CD4-positive, alpha-beta T cell treated with Interleukin-4 for 4 hours (primary cell): ENCODE measurements around the gene SHQ1.
A peak's percentile ranks its signal among the peaks of the same experiment; 100 is the strongest.
"Not testable (repeated sequence)": the region's sequence is repeated elsewhere in the genome, so short reads cannot be mapped to it uniquely, and the experiment has no call there.

Source experiments
- DNase-seq: peaks from one replicate; pipeline ENCODE4 v3.0.0-alpha.2; 2020

The SHQ1 gene

DNA sequence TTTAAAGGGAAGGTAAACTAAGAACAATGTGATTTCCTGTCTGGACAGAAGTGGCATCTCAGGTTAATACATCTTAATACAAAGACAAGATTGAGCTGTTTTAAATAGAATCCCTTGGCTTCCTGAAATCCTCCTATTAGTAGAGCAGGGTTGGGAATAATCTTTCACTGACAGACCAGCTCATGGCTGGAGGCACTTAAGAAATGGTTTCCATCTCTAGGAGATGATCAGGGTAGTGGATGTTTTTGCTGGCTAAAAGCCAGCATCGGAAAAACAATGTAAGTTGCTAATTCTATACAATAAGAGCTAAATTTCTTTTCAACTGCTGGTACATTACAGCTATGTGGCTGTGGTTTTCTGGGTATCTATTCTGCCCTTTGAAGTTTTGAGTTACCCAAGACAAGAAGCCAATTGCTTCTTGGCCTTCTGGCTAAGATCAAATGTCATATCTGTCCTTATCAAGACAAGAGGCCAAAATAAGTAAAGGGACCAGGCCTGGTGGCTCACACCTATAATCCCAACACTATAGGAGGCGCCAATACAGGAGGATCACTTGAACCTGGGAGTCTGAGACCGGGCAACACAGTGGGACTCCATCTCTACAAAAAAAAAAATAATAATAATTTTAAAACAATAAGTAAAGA is 49.6 kb downstream of the SHQ1 start:
- no peak for DNase-seq

DNA sequence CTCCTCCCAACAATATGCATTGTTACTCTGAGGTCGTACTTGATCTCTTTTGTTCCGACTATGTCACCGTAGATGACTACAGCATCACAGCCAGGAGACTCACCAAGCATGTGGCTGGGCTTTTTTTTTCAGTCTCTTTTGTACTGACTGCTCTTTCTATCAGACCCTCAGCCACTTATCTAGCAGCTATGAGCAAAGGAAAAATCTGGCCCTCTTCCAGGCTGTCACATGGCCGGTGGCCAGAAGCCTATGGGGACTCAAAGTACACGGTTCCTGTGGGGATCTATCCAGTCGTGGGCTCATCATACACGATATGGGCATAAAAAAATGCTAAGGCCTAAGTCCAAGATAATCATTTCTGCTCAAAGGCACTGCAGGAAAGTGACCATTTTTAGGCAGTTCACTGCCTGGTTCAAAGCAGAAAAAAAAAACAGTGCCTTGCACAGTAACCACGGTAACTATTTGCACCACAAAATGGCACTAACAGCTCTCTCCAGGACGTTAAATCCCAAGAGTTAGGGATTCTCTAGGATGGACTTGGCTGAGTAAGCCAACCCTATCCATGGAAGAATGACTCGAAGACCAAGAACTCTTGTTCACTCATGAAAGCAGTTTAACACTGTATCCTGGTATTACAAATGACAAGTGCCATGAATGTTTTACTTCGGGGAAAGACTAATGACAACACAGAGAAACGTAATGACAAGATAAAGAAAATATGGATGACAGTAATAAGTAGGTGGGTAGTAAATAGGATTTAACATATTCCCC is 50.3 kb downstream of the SHQ1 start:
- DNase-seq: no peak

DNA sequence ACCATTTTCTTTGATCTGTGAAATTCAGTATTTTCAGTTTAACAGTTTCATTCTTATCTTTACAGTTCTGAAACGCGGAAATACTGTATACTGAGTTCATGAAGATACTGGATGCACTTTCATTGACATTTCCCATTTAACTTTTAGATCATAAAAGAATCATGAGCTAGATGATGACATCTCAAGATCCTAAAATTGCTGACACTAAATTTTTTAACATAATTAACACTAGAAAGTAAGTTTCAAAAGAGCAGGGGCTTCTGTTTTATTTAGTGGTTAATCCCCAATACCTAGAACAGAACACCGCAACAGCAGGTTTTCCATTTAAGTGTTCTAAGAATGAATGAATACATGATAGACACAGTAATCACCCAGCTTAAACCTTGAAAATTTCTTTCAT is 54.2 kb downstream of the SHQ1 start:
- DNase-seq: no peak

DNA sequence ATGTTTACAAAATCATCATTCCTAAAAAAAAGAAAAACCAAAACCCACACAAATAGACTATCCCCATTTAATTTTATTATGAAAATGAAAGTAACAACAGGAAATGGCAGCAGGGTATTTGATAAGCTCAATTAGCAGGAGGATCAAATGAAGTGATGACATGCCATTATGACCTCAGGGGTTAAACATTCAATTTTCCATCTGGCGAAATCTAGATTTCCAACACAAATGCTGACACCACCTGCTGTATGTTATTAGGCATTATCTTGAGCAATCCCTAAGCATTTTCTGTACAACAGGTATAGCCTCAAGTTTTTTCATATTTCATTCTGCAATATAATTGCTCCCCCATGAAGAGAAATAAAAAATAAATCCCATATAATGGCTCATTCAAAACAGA is 57.1 kb downstream of the SHQ1 start:
- no peak for DNase-seq

DNA sequence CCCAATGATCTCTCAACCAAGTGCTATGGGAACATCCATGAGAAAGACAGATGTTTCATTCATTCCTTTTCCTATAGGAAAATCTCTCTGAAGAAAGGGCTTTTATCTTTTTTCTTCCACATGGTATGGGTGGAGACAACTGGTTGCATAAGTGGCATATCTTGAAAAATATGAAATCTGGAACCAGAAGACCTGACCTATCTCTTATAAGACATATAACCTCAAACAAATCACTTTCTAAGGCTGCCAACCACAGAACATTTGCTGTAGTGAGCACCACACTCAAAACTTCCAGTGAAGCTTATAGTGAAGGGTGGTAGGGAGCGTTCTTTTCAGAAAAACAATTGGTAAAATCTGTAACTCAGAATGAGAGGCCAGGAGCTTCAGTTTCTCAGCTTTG is 58.5 kb downstream of the SHQ1 start:
- no peak for DNase-seq

DNA sequence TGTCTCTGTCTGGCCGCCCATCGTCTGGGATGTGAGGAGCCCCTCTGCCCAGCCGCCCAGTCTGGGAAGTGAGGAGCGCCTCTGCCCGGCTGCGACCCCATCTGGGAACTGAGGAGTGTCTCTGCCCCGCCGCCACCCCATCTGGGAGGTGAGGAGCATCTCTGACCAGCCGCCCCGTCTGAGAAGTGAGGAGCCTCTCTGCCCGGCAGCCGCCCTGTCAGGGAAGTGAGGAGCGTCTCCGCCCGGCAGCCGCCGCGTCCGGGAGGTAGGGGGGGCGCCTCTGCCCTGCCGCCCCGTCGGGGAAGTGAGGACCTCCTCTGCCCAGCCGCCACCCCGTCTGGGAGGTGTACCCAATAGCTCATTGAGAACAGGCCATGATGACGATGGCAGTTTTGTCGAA is 60.0 kb downstream of the SHQ1 start:
- DNase-seq: not testable (repeated sequence)

DNA sequence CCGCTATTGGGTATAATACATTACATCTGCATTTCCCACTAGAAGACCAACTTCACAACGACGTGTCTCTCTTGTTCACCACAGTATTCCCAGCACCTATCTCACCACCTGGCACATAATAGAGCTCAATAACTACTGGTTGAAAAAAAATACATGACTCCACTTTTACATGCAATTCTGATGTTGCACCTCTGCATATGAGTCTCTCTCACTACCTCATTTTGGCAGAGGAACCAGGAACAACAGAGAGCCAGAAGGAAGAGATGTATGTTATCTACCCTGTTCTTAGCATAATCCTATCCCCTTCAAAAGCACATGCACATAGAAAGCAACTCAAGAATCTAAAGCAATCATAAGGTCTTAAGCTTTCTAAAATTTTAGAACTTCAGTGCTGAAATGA is 61.6 kb downstream of the SHQ1 start:
- DNase-seq: no peak

DNA sequence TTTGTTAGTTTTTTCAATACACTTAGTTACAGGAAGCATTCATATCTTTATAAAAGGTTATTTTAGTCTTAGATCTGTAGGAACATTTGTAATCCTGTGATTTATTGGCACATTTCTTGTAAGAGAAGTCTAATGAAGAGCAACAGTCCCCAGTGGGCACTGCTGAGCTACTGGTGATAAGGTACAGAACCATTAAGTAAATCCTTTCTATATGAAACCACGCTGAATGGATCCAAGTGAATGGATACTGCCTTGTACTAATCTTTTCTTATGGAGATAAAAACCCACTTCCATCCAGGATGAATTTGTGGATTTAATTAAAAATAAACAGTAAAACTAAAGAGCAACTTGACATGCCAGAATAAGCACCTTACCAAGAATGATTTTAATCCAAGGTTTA is 64.0 kb downstream of the SHQ1 start:
- no peak for DNase-seq

DNA sequence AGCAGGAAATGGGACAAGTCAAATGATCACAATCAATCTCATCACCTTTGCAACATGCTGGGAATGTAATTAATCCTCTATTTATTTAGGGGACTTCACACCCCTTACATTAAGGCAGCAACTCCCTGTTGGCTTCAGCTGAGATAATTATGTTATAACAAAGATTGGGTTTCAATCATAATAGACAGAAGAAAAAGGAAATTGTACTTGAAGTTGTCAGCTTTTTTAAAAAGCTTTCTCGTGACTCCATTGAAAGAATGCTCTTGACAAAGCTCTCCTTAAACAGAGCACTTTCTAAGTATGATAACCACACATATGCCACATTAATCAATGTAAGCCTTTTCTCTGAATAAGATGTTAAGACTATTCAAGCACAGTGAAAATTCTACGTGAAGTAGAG is 65.7 kb downstream of the SHQ1 start:
- no peak for DNase-seq

DNA sequence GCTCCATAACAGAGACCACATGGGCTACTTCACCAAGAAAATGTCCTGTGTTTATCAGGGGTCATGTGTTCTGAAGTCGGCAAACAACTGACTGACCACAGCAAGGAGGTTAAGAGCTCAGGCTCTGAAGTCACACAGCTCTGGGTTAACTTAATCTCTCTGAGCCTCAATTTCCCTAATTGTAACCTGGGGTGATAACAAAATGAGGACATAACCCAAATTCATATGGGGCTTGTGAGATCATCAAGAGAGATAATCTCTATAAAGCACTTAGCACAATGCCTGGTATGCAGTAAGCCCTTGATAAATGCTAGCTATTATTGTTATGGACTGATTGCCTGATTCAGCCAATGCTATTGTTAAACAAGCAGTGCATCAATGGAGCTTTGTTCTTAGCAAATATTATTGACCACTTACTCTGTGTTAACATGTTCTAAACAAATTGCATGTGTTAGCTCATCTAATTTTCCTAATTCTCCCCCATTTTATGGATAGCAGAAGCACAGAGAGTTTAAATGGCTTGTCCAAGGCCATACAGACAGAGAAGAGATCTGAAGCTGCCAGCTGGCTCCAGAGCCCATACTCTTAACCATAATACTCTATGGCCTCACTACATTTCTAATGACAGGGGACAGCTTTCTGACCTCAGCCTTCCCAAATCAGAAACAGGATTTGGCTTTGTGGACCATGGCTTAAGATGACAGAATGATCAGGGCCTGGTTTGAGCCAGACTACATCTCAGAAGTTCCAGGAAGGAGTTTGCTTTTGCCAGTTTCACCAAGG is 78.3 kb downstream of the SHQ1 start:
- no peak for DNase-seq

DNA sequence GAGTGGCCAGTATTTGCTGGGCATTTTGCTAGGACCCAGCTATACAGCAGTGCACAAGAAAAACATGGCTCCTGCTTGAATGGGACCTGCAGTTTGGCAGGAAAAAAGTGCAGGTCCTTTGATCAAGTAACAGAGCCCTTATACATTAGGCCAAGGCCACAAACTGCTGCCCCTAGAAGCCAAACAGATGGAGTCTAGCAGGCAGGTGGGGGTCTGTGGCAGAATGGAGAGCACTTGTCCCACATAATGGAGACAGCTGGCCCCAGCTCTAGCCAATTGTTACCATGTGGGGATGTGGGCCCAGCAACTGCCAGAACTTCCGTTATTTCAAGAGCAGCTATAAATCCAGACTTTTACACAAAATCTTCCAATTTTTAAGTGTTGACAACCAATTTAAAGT is 79.3 kb downstream of the SHQ1 start:
- no peak for DNase-seq

DNA sequence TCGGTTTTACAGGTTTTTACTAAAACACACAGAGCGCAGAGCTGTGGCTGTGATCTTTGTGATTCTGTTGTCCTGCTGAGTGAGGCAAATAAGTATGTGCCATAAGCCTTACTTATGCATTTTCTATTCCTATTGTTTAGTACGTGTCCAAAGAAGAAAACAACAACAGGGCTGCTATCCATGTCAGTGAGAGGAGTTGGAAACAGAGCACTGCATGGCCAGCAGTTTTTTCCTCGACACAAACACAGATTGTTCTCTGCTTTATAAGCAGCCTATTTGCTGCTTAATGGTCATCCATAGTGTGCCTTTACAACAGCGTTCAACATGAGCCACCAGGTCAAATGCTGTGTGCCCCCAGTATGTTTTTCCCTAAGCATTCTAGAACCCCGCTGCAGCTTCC is 79.8 kb downstream of the SHQ1 start:
- no peak for DNase-seq

DNA sequence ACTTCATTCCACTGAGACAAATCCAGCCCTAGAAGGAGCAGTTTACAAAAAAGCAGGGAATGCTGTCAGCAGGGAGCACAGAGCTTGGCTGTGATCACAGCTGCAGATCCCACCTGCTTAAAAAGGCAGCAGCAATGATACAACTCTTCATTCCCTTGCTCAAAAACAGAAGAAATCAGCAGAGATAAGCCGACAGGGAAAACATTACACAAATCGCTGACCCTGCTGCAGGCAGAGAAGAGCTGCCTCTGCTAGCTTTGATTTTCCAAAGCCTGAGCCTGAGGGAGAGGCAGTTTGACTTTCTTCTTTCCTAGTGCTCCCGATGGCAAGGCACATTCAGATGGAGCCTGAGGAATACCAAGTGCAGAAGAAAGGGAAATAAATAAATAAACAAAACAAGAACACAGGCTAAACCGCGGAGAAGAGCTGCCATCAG is 80.2 kb downstream of the SHQ1 start:
- no peak for DNase-seq

DNA sequence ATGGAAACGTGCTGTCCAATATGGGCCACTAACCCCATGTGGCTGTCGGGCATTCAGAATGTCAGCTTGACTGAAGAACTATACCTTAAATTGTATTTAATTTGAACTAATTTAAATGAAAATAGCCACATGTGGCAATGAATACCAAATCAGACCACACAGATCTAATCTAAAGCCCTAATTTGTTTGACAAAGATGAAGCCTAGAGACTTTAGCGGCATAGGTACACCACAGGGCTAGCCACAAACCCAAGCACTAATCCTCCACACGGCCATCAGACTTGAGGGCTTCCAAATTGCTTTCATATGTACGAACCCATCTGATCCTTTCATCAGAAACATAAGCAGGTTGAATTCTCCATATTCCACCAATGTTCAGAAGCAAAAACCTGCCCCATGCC is 81.4 kb downstream of the SHQ1 start:
- DNase-seq: no peak

DNA sequence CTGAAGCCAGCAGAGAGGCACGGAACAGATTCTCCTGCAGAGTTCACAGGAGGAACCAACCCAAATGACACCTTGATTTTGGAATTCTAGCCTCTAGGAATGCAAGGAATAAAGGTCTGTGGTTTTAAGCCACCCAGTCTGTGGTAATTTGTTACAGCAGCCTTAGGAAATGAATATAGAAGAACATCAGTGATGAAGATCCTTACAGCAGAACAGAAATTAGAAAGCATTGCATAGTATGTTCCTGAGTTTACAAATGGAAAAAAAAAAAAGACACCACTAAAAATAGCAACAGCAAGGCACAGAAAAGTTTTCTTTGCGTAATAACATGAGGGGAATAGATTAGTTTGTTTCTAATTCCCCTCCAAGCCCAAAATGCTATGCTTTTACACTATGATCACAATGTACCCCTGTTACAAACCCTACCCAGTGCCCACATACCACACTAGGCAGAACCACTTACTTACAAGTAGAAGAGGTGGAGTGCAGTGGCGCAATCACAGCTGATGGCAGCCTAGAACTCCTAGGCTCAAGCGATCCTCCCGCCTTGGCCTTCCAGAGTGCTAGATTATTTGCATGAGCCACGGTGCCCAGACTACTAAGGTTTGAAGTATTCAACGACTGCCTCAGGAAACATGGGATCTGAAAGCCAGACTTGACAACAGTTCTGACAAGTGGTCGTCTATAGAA is 84.3 kb downstream of the SHQ1 start:
- no peak for DNase-seq

DNA sequence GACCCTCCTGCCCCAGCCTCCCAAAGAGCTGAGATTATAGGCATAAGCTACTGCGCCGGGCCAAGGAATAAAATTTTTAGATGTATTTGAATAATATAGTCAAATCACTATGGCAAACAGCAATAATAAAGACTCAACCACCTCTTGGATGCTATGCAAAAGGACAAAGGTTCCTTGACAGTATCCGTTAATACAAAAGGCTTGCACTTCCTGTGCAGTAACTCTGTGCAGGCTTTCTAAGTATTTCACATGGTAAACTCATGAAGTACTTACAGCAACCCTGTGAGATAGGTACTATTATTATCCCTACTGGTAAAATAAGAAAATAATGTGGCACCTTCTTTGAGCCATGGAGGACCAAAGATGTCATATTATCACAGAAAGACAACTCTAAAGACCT is 86.8 kb downstream of the SHQ1 start:
- DNase-seq: no peak

DNA sequence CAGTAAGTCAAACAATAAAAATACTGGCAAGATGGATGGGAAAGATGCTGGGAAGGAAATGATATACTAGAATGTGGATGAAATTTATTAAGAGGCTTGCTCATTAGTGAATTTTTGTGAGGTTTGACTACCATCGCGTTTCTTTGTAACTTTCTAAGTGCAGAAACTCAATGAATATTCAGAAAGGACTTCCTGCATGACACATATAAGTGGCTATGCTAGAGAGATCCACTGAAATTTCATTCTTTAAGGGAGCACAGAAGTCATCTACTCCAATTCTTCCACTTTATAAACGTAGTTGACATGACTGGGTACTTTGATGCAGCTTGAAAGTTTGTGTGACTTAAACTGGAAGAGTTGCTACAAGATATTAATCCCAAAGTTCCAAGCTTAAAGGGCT is 88.0 kb downstream of the SHQ1 start:
- no peak for DNase-seq

DNA sequence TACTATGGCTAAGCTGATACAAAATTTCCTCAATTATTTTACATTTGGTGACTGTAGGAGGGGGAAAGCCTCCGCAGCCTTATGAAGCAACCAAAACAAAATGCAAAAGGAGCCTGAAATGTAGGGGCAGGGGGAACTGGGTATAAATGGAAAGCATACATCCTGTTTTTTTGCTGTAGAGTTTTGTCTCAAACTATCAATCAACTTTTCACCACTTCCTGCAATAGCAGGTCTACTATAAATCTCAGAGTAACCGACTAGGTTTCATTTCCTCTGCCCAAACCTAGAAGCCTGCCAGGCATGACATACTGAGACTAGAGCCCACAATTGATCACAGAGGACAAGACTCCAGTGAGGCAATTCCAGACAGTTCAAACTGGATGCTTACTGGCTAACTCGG is 91.3 kb downstream of the SHQ1 start:
- DNase-seq: peak; percentile 63

DNA sequence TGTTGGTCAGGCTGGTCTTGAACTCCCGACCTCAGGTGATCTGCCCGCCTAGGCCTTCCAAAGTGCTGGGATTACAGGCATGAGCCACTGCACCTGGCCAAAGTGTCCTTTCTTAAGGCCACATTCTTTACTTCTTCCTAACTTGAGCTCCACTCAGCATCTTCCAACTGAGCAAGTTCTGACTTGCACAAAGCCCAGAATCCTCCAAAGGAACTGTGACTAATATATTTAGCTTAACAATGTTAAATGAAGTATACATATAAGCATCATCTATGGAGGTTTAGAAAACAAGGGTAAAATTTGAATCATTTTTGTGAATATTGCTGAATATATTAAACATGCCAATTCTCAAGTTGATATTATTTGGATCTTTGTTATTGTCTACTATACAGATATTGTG is 93.7 kb downstream of the SHQ1 start:
- DNase-seq: no peak

DNA sequence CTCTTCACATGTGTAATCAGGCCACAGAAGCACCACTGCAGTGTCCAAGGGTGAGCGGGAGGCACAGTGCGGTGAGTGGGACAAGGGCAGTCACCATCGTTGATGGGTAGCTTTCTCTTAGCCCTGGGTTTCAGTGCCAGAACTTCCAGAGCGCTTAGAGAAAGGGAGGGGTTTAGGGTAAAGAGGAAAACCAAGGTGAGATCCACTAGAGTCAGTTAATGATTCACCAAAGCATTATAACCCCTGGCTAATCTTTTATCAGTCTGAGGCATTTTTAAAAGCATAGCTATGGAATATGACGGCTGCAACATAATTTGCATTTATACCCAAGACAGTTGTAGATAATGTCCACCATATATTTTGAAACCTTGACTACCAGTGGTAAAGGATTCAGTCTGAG is 94.8 kb downstream of the SHQ1 start:
- no peak for DNase-seq

DNA sequence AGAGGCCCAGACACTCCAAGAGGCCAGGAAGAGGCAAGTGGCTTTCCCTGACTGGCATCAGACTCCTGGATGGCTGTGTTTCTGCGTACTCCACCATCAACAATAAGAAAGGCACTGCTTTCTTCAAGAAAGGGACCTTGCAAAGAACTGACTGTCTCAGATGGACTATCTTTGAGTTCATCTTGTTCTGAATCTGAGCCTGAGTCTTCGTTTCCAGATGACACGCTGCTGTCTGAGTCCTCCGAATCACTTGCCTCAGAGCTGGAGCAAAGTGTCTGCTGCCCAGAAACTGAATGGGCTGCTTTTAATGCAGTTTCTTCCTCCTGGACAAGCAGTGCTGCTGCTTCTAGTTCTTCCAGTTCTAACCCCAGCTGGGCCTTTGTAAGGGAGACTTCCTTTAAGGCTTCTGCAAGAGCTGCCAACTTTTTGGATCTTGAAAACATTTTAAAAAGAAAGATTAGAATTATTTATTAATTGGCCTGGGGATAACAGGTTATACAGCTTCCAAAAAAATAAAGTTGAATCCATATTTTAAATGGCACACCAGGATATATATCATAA is 97.8 kb downstream of the SHQ1 start:
- DNase-seq: no peak

DNA sequence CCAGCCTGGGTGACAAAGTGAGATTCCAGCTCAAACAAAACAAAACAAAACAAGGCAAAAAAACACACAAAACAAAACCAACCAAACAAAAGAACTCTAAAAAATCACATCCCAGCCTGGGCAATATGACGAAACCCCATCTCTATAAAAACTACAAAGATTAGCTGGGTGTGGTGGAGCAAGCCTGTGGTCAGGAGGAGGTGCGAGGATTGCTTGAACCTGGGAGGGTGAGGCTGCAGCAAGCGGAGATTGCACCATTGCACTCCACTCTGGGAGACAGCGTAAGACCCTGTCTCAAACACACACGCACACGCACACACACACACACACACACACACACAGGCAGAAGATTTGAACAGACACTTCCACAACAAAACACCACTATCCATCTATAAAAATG is 99.6 kb downstream of the SHQ1 start:
- DNase-seq: no peak
